ENCODE results near the gene NGB. TPM values are rescaled to one million over a fixed set of nuclear protein-coding genes. Genes with fewer than 3 reads are reported as not detected.

NGB gene
- polyA plus RNA-seq, 12 donors: not detected

DNA sequence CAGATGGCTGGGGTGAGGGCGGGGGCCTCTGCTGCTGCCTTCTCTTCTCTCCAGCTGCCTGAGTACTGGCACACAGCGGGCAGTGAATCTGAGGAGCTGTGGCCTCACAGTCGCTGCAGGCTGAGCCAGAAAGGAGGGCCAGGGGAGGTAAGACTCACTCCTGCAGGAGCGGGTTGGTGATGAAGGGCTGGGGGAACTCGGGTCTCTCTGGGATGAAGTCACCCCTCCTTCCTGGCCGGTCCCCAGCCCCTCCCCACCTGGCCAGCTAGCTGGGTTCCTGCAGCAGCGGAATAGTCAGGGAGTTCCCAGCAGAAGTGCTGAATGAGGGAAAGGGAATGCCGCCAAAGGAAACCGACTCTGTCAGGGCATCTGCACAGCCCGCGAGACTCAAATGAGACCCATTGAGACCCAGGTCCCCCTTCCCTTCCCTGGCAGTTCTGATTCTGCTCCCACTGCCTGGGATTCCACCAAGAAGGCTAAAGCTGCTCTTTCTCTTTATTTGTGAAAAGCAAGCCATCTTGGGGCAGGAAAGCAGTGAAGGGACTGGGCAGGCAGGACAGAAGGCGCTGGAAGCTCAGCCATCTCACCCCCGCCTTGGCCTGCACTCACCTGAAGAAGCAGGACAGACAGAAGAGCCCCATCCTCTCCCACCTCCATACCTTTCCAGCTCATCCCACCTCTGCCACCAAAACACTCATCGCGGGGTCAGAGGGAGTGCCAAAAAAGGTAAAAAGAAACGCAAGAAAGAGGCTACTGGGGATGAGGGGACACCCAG is 5.3 kb downstream of the NGB start:
- DNase-seq: no peak

- no peak for DNase-seq
Measured at GRCh38 chr14:77265187-77265515, 5.9 kb downstream of the NGB start.

DNA sequence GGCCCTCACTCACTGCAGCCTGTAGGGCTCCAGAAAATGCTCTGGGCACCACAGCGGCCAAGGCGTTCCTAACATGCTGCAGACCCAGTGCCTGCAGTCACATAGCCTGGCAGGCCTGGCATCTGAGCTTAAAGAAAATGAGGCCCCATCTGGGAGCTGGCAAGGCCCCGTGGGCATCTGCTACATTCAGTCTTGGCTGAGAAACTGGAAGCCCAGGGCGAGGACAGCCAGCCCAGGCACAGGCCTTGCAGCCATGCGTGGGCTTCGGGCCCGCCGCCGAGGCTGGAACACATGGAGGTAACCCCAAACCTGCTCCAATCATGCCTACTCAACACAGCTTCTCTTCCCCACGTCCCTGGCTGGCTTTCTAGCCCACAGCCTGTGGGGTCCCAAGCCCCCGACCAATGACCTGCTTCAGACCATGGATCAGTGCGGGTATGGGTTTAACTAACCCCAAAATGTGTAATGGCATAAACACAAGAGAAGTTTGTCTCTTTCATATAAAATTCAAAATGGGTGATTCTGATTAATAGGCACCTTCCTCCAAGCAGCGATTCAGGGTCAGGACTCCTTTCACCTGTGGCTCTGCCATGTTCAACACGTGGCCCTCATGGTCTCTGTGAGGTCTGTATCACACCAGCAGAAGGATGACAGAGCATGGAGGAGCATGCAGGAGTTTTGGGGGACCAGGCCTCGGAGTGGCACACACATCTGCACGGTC is 6.4 kb downstream of the NGB start:
- no peak for DNase-seq

GRCh38 chr14:77260631-77261030 is 10.4 kb downstream of the NGB start:
- no peak for DNase-seq

GRCh38 chr14:77260199-77260598 is 10.8 kb downstream of the NGB start:
- DNase-seq: no peak

DNA sequence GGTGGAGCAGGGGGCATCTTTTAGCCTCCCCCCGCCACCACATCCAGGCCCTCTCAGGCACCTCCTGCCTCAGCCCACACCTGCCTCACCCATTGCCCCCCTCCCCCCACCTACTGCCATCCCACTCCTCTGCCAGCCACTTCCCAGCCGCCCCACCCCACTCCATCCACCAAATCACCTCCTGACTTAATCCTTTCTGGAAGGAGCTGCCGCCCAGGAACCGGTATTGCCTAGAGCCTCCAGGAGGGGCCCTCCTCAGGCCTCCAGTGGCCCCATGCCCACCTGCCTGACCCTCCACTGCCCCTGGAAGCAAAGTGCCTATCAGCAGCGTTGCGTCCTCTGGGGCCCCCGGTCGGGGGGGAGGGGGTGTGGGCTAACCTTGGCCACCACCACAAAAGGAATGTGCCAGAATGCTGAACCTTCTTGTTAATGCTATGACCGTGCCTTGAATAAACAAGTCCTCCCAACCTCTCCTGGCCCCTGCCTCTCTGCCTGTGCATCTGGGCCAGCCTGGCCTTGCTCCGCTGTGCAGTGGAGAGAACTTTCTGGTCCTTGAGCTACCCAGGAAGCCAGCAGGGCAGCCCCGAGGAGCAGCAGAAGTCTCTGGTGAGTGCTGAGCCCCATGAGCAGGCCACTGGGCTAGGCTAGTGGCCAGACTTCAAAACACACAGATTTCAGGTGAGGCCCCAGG is 11.8 kb downstream of the NGB start:
- DNase-seq: no peak

GRCh38 chr14:77258566-77258965 is 12.4 kb downstream of the NGB start:
- no peak for DNase-seq

DNA sequence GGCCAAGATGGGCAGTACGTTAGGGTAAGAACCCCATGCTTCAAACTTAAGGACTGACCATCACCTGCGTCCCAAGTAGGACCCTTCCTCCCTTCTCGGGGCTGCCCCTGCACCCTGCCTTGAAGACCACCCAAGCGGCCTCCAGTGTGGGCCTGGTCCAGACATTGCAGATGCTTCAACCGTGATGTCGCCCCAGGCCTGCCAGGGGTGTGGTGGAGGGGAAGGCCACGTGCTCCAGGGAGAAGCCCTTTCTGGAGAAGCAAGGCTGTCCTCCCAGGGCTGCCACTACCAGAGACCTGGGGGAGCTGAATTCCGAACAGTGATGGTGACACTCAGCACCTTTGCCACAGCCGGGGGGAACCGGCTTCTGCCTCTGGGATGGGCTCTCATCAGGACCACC is 13.3 kb downstream of the NGB start:
- DNase-seq: no peak

DNA sequence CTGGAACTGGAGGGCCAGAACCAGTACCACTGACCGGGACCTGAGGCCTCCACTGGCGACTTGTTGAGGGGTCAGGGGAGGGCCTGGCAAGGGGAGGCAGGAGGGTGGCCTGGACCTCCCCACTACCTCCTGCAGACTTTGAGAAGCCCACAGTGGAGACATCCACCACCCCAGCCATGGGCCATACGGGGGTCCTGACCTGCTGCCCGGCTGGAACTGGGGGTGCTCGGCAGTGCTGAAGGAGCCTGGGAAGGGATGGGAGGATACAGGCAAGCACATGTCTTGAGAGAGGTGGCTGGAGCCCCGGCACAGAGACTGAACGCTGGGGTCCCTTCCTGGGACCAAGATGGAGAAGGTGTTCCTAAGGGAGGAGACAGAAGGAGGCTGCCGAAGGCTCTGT is 14.3 kb downstream of the NGB start:
- no peak for DNase-seq

GRCh38 chr14:77253333-77254190 is 17.4 kb downstream of the NGB start:
- DNase-seq: no peak

- no peak for DNase-seq
Measured at GRCh38 chr14:77251870-77252269, 19.1 kb downstream of the NGB start.

GRCh38 chr14:77250927-77251326 is 20.1 kb downstream of the NGB start:
- DNase-seq: no peak

DNA sequence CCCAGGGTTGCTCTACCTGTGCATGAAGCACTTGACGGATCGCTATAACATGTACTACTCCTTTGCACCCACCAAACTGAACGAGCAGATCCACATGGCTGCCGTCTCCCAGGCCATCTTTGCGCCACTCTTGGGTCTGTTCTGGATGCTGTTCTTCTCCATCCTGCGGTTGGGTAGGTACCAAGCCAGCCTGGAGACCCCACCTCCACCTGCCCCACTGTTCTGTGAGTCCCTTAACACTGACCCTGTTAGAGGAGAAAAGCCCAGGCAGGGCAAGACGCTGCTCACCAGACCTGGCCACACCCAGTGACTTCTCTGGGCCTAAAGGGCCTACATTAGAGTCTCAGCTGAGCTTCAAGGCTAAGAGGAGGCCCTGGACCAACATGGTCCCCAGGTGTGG is 21.7 kb downstream of the NGB start:
- DNase-seq: no peak

DNA sequence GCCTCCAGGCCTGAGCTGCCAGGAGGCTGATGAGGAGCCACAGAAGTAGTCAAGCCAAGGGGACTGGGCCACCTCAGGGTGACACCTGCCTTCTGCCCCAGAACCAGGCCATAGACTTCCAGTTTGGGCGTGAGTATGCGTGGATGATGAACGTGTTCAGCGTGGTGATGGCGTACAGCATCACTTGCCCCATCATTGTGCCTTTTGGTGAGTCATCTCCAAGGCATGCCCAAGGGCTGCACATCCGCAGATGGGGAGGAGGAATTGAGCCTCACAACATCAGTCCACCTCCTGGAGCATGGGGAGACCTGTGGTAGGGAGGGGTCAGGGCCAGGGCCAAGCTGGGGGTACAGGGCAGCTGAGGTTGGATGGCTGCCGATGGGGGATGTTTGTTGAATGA is 22.3 kb downstream of the NGB start:
- DNase-seq: no peak

- DNase-seq: no peak
Measured at GRCh38 chr14:77246784-77247183, 24.2 kb downstream of the NGB start.

DNA sequence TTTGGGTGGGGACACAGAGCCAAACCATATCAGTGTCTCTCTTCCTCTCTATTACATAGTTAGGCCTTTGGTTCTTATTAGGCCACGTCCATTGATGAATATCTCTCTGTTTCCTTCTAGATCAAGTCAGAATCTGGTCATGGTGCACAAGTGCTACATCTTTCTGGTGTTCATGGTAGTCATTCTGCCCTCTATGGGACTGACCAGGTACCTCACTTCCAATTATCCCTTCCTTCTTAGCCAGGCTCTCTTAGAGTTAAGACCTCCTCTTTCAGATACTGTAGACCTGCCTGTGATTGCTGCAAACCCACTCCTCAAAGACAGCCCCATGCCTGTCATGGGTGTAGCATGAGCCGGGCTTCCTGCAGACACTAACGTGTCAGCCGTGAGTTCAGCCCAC is 25.2 kb downstream of the NGB start:
- DNase-seq: no peak

DNA sequence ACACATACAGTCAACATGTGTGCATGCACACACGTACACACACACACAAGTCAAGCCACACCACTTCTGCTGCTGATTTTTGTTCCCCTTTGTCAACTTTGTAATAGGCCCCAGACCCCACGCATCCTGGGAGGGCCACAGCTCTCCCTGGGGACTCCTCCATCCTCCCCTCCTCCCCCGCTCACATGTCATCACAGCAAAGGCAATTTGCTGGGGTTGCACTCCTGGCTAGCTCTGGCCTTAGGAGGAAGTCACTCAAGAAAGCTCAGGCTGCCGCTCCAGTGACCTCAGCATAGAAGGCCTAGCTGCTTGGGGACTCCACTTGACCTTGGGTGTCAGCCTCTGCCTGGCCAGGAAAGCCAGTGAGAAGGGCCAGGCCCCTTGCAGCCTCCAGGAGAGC is 27.2 kb downstream of the NGB start:
- no peak for DNase-seq

GRCh38 chr14:77242752-77243151 is 28.3 kb downstream of the NGB start:
- no peak for DNase-seq

DNA sequence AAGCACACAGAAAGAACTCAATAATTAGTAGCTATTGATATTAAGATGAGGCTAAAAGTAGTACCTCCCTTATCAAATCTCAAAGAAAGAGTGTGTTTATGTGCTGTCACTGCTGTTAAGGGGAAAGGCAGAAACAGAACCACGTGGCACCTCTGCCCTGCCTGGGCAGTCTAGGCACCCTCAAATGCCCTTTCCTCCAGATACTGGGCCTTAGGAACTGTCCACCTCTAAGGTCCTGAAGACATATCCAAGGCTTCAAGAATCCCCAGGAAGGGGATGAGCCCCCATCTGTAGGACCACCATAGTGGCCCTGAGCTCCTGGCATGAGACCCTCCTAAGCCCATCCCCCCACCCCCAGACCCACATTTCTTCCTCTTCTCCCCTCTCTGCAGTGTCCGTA is 29.1 kb downstream of the NGB start:
- DNase-seq: no peak

DNA sequence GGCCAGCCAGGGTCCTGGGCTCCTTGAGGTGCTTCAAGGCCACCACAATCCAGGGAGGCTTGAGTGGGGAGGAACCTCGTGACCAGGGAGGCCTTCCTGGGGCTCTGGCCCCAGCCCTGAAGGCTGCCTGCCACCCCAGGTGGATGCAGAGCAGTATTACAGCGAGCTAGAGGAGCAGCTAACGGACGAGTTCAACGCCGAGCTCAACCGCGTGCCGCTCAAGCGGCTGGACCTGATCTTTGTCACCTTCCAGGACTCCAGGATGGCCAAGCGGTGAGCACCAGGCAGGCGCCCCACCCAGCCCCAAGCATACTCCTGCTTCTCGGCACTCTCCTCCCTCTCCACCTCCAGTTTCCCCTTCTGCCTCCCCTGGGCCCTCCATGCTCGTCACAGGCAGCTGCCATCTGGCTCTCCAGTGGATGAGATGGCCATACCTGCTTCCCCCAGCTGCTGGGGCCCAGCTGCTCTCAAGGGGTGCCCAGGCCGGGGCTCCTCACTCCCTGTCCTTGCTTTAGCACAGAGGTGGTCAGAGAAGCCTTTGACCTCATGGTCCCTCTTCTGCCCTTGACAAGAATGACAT is 30.6 kb downstream of the NGB start:
- no peak for DNase-seq

DNA sequence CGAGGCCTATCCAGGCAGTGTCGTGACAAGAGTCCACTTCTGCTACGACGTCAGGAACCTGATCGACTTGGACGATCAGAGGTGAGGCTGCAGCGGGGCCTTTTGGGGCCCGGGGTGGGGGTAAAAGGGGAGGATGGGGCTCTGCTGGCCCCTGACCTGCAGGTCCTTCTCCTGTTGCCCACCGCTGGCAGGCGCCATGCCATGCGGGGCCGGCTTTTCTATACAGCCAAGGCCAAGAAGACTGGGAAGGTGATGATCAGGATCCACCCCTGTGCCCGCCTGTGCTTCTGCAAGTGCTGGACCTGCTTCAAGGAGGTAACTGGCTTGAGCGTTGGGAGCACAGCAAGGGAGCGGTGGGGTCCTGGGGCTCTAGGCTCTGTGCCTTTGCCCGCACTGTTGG is 31.6 kb downstream of the NGB start:
- no peak for DNase-seq

DNA sequence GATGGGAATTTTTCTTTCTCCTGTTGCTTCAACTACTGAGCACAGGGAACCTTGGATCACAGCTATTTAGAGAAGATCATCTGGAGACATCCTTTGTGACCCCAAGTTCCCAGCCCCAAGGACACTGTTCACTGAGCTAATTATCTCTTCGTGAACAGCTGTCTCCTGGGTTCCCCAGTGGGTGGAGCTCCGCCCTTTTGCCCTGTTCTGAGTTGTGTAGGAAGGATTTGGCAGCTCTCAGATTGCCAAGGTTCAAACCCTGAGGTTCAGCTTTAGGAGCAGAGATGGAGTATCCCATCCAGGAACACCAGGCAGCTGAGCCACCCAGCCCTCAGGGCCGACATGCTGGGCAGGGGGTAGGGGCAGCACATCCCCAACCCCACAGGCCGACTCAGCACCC is 32.0 kb downstream of the NGB start:
- DNase-seq: no peak

Measured in muscle of arm (tissue), 12 donors.